H1 (cell line): ENCODE results near the gene VNN1. TPM values are rescaled to one million over a fixed set of nuclear protein-coding genes. Genes with fewer than 3 reads are reported as not detected.

Source experiments
- CTCF ChIA-PET: fragments of 300-600 bp; sonication (Branson Sonifier 250); formaldehyde crosslinking; loops from one replicate; lab custom pipeline; 2021; ENCODE audit not compliant: partially characterized antibody; lab: Charles Lee
- POLR2A ChIA-PET: fragments of 300-600 bp; sonication (Branson Sonifier 250); formaldehyde crosslinking; loops from one replicate; lab custom pipeline; 2021; ENCODE audit warnings: inconsistent platforms; ENCODE audit not compliant: partially characterized antibody; lab: Charles Lee
- DNase-seq, 2 experiments: peaks; one replicate each; pipeline versions ENCODE4 v3.0.0 to v3.0.0-alpha.2; 2010 to 2022; ENCODE audit warnings: low spot score in 2 of 2, low read depth in 1 of 2, mixed read lengths in 1 of 2
- FAIRE-seq: peaks from 2 replicates; lab custom pipeline; 2011; peaks lifted over from hg19 to GRCh38; lab: Jason Lieb, UNC
- H2AFZ ChIP-seq: 2 replicates; pipeline ENCODE4 v1.8.1; 2012; ENCODE audit warnings: low read length, inconsistent platforms
- H2AK5ac ChIP-seq: 2 replicates; pipeline ENCODE4 v1.6.1; 2013; ENCODE audit warnings: low read depth, low read length
- H2BK120ac ChIP-seq: replicated peaks from 2 replicates; pipeline ENCODE3; 2013; ENCODE audit warnings: low read depth, low read length, inconsistent platforms
- H2BK12ac ChIP-seq: 2 replicates; pipeline ENCODE4 v1.6.1; 2013; ENCODE audit warnings: low read depth, low read length
- H2BK15ac ChIP-seq: 2 replicates; pipeline ENCODE4 v1.6.1; 2013; ENCODE audit warnings: low read length
- H2BK20ac ChIP-seq: 2 replicates; pipeline ENCODE4 v1.6.1; 2013; ENCODE audit warnings: low read length
- H2BK5ac ChIP-seq: 2 replicates; pipeline ENCODE4 v1.6.1; 2013; ENCODE audit warnings: low read depth, low read length
- H3K14ac ChIP-seq: 2 replicates; pipeline ENCODE4 v1.6.1; 2013; ENCODE audit warnings: inconsistent platforms; ENCODE audit not compliant: insufficient read length
- H3K18ac ChIP-seq: 2 replicates; pipeline ENCODE4 v1.6.1; 2013; ENCODE audit warnings: low read length; ENCODE audit errors: extremely low read depth
- H3K23ac ChIP-seq: 2 replicates; pipeline ENCODE4 v1.6.1; 2013; ENCODE audit warnings: inconsistent platforms; ENCODE audit not compliant: insufficient read length
- H3K23me2 ChIP-seq: 2 replicates; pipeline ENCODE4 v1.6.1; 2013; ENCODE audit warnings: low read depth, low read length
- H3K27ac ChIP-seq: 2 replicates; pipeline ENCODE4 v1.6.1; 2011; ENCODE audit warnings: low read depth, low read length, inconsistent platforms
- H3K27me3 ChIP-seq, 4 experiments: replicated peaks in 1 of 4; 1 replicate in 1 of 4; 2 replicates in 3 of 4; pipeline versions ENCODE4 v1.6.1 to v1.8.1; 2011 to 2013; ENCODE audit warnings: low read length in 3 of 4, mild to moderate bottlenecking in 3 of 4, inconsistent platforms in 2 of 4, mixed read lengths in 2 of 4, moderate library complexity in 1 of 4; ENCODE audit not compliant: control insufficient read depth in 3 of 4, insufficient read depth in 3 of 4; ENCODE audit errors: extremely low read depth in 1 of 4
- H3K36me3 ChIP-seq, 4 experiments: 2 replicates each; pipeline versions ENCODE4 v1.6.1 to v1.8.1; 2011 to 2013; ENCODE audit warnings: mild to moderate bottlenecking in 4 of 4, low read length in 3 of 4, moderate library complexity in 2 of 4, control low read depth in 1 of 4, inconsistent platforms in 1 of 4; ENCODE audit not compliant: insufficient read depth in 4 of 4, control insufficient read depth in 2 of 4
- H3K4ac ChIP-seq: replicated peaks from 2 replicates; pipeline ENCODE3; 2013; ENCODE audit warnings: low read length, low read depth, mixed read lengths, inconsistent platforms; ENCODE audit not compliant: insufficient read length
- H3K4me1 ChIP-seq, 4 experiments: replicated peaks in 1 of 4; 1 replicate in 1 of 4; 2 replicates in 3 of 4; pipeline versions ENCODE4 v1.6.1 to v1.8.1; 2011 to 2013; ENCODE audit warnings: low read length in 3 of 4, inconsistent platforms in 2 of 4, mixed read lengths in 1 of 4; ENCODE audit not compliant: insufficient read depth in 4 of 4, control insufficient read depth in 3 of 4
- H3K4me2 ChIP-seq, 2 experiments: 2 replicates each; pipeline versions ENCODE4 v1.6.1 to v1.8.1; 2011 to 2013; ENCODE audit warnings: low read depth in 2 of 2, low read length in 2 of 2, control low read depth in 1 of 2, inconsistent platforms in 1 of 2, mild to moderate bottlenecking in 1 of 2; ENCODE audit not compliant: insufficient read depth in 1 of 2
- H3K4me3 ChIP-seq, 4 experiments: fragments of 200-600, 300-600 bp in 1 of 4; sonication (generic), shearing (Covaris generic), sonication (Bioruptor Twin) in 1 of 4; 2 replicates each; pipeline versions ENCODE4 v1.5.1 to v1.8.1; 2011 to 2016; ENCODE audit warnings: low read length in 4 of 4, low read depth in 3 of 4, control low read depth in 2 of 4, inconsistent platforms in 2 of 4, mild to moderate bottlenecking in 2 of 4, mixed read lengths in 1 of 4, moderate library complexity in 1 of 4; ENCODE audit not compliant: insufficient read depth in 2 of 4; ENCODE audit errors: extremely low read depth in 1 of 4
- H3K56ac ChIP-seq: replicated peaks from 2 replicates; pipeline ENCODE3; 2013; ENCODE audit warnings: low read depth, mild to moderate bottlenecking, mixed read lengths, low read length, inconsistent platforms; ENCODE audit not compliant: insufficient read length
- H3K79me1 ChIP-seq: 2 replicates; pipeline ENCODE4 v1.6.1; 2013; ENCODE audit warnings: low read depth, low read length, control low read depth
- H3K79me2 ChIP-seq, 2 experiments: 2 replicates each; pipeline versions ENCODE4 v1.6.1 to v1.8.1; 2012 to 2013; ENCODE audit warnings: low read length in 2 of 2, mild to moderate bottlenecking in 2 of 2, inconsistent platforms in 1 of 2; ENCODE audit not compliant: insufficient read depth in 2 of 2, control insufficient read depth in 1 of 2
- H3K9ac ChIP-seq, 4 experiments: replicated peaks in 1 of 4; 1 replicate in 1 of 4; 2 replicates in 3 of 4; pipeline versions ENCODE4 v1.6.1 to v1.8.1; 2011 to 2013; ENCODE audit warnings: low read depth in 3 of 4, low read length in 3 of 4, control low read depth in 2 of 4, mild to moderate bottlenecking in 2 of 4, moderate library complexity in 2 of 4, inconsistent platforms in 1 of 4; ENCODE audit errors: extremely low read depth in 1 of 4
- H3K9me3 ChIP-seq, 2 experiments: 2 replicates each; pipeline versions ENCODE4 v1.6.1 to v1.8.1; 2012 to 2013; ENCODE audit warnings: mild to moderate bottlenecking in 2 of 2, moderate library complexity in 2 of 2, control low read depth in 1 of 2, inconsistent platforms in 1 of 2, low read depth in 1 of 2, low read length in 1 of 2, mixed read lengths in 1 of 2; ENCODE audit not compliant: insufficient read depth in 2 of 2
- H4K20me1 ChIP-seq, 2 experiments: replicated peaks in 1 of 2; 2 replicates each; pipeline versions ENCODE3 to v1.8.1; 2011 to 2013; ENCODE audit warnings: inconsistent platforms in 2 of 2, low read length in 2 of 2, mild to moderate bottlenecking in 1 of 2; ENCODE audit not compliant: insufficient read depth in 2 of 2, control insufficient read depth in 1 of 2
- H4K5ac ChIP-seq: 2 replicates; pipeline ENCODE4 v1.6.1; 2013; ENCODE audit warnings: low read length, low read depth, mixed read lengths, inconsistent platforms; ENCODE audit not compliant: insufficient read length
- H4K8ac ChIP-seq: 2 replicates; pipeline ENCODE4 v1.8.0; 2013; ENCODE audit warnings: mild to moderate bottlenecking, moderate library complexity, low read length, inconsistent platforms; ENCODE audit not compliant: insufficient read depth; ENCODE audit errors: extremely low read depth
- H4K91ac ChIP-seq: replicated peaks from 2 replicates; pipeline ENCODE3; 2013; ENCODE audit warnings: low read length, mixed read lengths, inconsistent platforms; ENCODE audit not compliant: insufficient read length
- HDAC2 ChIP-seq, 2 experiments: fragments of 300-600 bp in 1 of 2; sonication (generic) in 1 of 2; IDR thresholded peaks; 2 replicates each; pipeline ENCODE4 v1.6.1; 2011 to 2012; ENCODE audit warnings: low read depth in 2 of 2, low read length in 2 of 2, mild to moderate bottlenecking in 2 of 2, moderate library complexity in 2 of 2, borderline replicate concordance in 1 of 2, inconsistent platforms in 1 of 2
- POLR2A ChIP-seq, 2 experiments: IDR thresholded peaks; 1 replicate in 1 of 2; 2 replicates in 1 of 2; pipeline ENCODE4 v1.6.1; 2011; ENCODE audit warnings: low read depth in 2 of 2, low read length in 2 of 2, mild to moderate bottlenecking in 2 of 2; ENCODE audit errors: control extremely low read depth in 1 of 2
- RBBP5 ChIP-seq: IDR thresholded peaks from 2 replicates; pipeline ENCODE4 v1.7.1; 2012; ENCODE audit warnings: low read depth, mild to moderate bottlenecking, inconsistent platforms, low read length, moderate library complexity, borderline replicate concordance
- RXRA ChIP-seq: IDR thresholded peaks from 2 replicates; pipeline ENCODE4 v1.6.1; 2011; ENCODE audit warnings: low read depth, mild to moderate bottlenecking, low read length, moderate library complexity; ENCODE audit not compliant: insufficient read depth
- TBP ChIP-seq: IDR thresholded peaks from 2 replicates; pipeline ENCODE4 v1.6.1; 2011; ENCODE audit warnings: low read depth, low read length, improper control_type of control experiment
- USF2 ChIP-seq: IDR thresholded peaks from 2 replicates; pipeline ENCODE4 v1.6.1; 2011; ENCODE audit warnings: low read length, improper control_type of control experiment
- WGBS, 2 experiments: shearing (Covaris generic) in 1 of 2; methylation state at CpG; one replicate each; pipeline versions ENCODE4 v1.1.6 to v1.1.7; 2013 to 2015; ENCODE audit warnings: low lambda C conversion rate in 2 of 2, mixed read lengths in 2 of 2, inconsistent platforms in 1 of 2, low coverage in 1 of 2, missing lambda C conversion rate in 1 of 2; ENCODE audit not compliant: insufficient replicate concordance in 2 of 2, insufficient coverage in 1 of 2, insufficient read length in 1 of 2; ENCODE audit errors: extremely low coverage in 1 of 2, missing lambda C conversion rate in 1 of 2; 5-methylcytosine and 5-hydroxymethylcytosine counted together
- polyA plus RNA-seq, 7 experiments: library from polyadenylated mRNA; depleted of rRNA in 3 of 7; stranded (reverse) in 5 of 7; unstranded in 2 of 7; fragments of >200 nt in 5 of 7; fragments of 200-250 nt in 2 of 7; gene quantifications; 1 replicate in 5 of 7; 2 replicates in 1 of 7; 4 replicates in 1 of 7; pipeline versions ENCODE4 v1.2.1 to v1.2.3, GENCODE V29; 2011 to 2013; ENCODE audit warnings: missing spikeins in 2 of 7, mixed read lengths in 2 of 7
- total RNA-seq: library from RNA; stranded (reverse); fragmentation: NEBNext Ultra II Directional; extraction: Animal tissue kit (Norgen Biotek cat#: 25700); gene quantifications from 2 replicates; pipeline ENCODE4 v1.2.1, GENCODE V29; 2021

VNN1 gene
- total and polyA plus RNA-seq, 2 of the 8 experiments (the other 6 are each of a cell fraction or from before 2014, with no cell fraction given): not detected

- H2BK12ac ChIP-seq: no peak overlapping the region
- peaks cover 0 to 6% (median 0%) of the 10 kb centered on the region in 4 experiments; a peak in 2 of 7 replicates for H3K4me1 ChIP-seq
- CTCF ChIA-PET: interaction anchor here (2.2 kb wide), 1 partner anchor 50 kb away, joined by 5 read pairs; no protein-coding TSS in a partner anchor
- H3K79me2 ChIP-seq: no peaks in the 10 kb centered on the region
- no peak overlapping the region for H3K9ac ChIP-seq
- no peak overlapping the region for H2BK120ac ChIP-seq
- H3K23me2 ChIP-seq: no peaks in the 10 kb centered on the region
- H4K91ac ChIP-seq: no peak overlapping the region
- H2BK20ac ChIP-seq: no peak overlapping the region
- H3K18ac ChIP-seq: no peak overlapping the region
- FAIRE-seq: no peak
- H3K9me3 ChIP-seq: peaks cover 0 to 8% of the 10 kb centered on the region in 2 experiments; a peak in 2 of 4 replicates
- 92% methylated on average over 1 of the region's 1 CpG; no CpG with 5 or more reads in 1 of the 2 experiments for WGBS, 2 experiments
- no peak overlapping the region for H4K5ac ChIP-seq
- peaks cover 0 to 3% (median 0%) of the 10 kb centered on the region in 4 experiments; a peak in 1 of 8 replicates for H3K36me3 ChIP-seq
- DNase-seq: no peak
- H3K14ac ChIP-seq: no peak overlapping the region
- H3K4me3 ChIP-seq: no peak overlapping the region
- no peak overlapping the region for H3K56ac ChIP-seq
- no peak overlapping the region for H3K4ac ChIP-seq
- H4K8ac ChIP-seq: no peak overlapping the region
- H3K27ac ChIP-seq: no peak overlapping the region
- H3K4me2 ChIP-seq: no peak overlapping the region
- H2BK5ac ChIP-seq: no peak overlapping the region
- H3K27me3 ChIP-seq: no peaks in the 10 kb centered on the region
- no peak overlapping the region for H3K23ac ChIP-seq
- no peak overlapping the region for H2AFZ ChIP-seq
- H4K20me1 ChIP-seq: no peaks in the 10 kb centered on the region
- POLR2A ChIA-PET: no interaction called here
- no peak overlapping the region for H2BK15ac ChIP-seq
- no peak overlapping the region for H2AK5ac ChIP-seq
- H3K79me1 ChIP-seq: no peaks in the 10 kb centered on the region
- no peak for TF ChIP-seq RXRA
- TF ChIP-seq RBBP5: no peak
- no peak for TF ChIP-seq POLR2A (IDR thresholded peaks at IDR 0.05; ENCODE audit: control extremely low read depth in 1 of 2, low read depth in 2 of 2, low read length in 2 of 2)
- TF ChIP-seq USF2: no peak
- no peak for TF ChIP-seq TBP
- TF ChIP-seq HDAC2 (IDR thresholded peaks at IDR 0.05; ENCODE audit: borderline replicate concordance in 1 of 2, low read depth in 2 of 2, low read length in 2 of 2): no peak
Observed at GRCh38 chr6:132664309-132665034, 49.4 kb downstream of the VNN1 start.
